Activated T-cell treated with anti-CD3 and anti-CD28 coated beads for 48 hours (primary cell): ENCODE results near the gene TMEM37.

ENCODE experiments used
- DNase-seq: peaks from one replicate; pipeline ENCODE4 v3.0.0-alpha.2; 2020; ENCODE audit warnings: low read depth

The TMEM37 gene

DNA sequence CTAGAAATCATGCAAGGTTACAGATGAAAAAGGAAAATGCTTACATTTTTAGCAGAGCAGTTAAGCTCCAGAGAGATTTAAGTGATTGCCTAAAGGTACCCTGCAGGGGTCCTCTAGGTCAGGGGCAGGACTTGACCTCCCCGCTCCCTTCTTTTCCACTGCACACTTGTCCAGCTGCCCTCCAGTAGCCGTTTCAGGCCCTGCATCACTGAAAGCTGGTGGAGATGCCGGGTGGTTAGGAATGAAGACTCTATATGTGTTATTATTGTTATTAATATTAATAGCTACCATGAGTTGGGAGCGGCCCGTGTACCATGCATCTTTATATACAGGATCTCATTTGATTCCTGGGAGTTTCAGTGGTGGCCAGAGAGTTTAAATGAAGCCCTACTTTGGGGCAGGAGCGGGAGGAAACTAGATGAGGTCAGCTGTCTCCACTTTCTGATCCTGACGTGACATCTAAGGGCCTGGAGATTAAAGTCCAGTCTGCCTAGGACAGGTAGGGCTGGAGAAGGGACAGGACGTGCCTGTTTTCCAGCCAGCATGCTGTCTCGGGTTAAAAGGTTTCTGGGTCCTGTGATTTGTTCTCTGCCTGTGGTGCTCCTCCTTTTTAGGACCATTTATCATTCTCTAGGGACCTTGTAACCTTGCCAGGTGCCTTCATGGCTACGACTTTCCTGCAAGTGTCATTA is 2.1 kb downstream of the TMEM37 start:
- DNase-seq: no peak

DNA sequence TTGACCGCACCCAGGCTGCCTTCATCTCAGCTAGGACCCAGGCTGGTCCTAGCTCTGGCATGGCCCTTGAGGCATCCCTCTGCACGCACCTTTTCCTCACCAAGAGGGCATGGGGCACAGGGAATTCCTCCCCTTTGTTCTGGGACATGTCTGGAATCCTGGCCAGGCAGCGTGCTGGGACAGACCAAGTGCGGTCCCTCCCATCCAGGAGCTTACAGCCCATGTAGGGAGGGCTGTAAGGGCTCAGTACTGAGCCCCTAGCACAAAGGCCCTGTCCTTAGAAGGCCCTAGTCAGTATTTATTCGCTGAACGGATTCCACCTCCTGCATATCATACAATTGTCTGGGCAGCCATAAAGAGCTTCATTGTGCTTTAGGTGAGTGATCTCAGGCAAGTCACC is 3.0 kb downstream of the TMEM37 start:
- no peak for DNase-seq

DNA sequence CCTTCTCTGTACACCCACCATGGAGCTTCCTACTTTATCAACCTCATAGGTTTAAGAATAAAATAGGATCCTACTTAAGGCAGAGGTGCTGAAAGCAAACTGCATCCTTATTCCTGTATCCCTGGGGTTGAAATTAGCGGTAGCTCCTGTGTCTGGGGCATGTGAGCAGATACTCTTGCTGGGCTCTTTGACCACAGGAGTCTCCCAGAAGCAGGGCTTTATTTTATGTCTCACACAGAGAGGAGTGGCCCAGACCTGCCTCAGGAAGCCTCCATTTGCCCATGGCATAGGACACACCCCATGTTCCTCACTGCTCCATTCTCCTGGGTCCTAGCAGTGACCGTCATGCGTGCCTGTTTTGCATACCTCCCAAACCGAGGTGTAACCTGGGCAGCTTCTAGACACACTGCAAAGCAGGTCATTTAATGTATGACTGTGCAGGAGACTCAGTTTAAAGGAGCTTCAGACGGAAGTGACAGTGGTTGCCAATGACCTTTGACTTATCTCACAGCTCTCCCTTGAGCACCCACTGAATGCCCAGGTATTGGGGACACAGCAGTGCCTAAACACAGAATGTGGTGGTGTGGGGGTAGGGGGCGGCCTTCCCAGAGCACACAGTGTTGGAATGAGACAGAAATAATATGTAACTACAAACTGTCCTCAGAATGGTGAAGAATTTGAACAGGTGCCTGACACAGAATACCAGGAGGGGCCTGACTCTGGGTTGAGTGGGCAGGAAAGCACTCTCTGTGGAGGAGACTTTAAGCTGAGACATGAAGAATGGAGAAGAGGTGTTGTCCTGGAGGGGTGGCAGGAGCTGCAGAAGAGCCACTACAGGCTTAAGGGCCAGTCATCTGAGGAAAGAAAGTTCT is 3.7 kb downstream of the TMEM37 start:
- no peak for DNase-seq

DNA sequence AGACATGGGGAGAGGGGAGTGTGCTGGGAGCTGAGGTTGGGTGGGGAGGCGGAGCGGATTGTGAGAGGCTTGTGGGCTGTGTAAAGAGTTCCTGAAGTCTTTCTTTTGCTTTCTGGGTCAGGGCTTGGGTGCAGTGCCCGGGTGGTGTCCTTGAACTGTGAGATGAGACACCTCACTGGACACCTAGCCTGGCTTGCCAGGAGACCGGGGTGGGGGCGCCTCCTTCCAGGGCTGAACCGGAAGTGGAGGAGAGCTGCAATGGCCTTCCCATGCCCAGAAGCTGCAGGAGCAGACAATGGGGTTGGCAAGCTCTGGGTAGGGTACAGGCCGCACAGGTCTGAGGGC is 4.3 kb downstream of the TMEM37 start:
- DNase-seq: no peak

DNA sequence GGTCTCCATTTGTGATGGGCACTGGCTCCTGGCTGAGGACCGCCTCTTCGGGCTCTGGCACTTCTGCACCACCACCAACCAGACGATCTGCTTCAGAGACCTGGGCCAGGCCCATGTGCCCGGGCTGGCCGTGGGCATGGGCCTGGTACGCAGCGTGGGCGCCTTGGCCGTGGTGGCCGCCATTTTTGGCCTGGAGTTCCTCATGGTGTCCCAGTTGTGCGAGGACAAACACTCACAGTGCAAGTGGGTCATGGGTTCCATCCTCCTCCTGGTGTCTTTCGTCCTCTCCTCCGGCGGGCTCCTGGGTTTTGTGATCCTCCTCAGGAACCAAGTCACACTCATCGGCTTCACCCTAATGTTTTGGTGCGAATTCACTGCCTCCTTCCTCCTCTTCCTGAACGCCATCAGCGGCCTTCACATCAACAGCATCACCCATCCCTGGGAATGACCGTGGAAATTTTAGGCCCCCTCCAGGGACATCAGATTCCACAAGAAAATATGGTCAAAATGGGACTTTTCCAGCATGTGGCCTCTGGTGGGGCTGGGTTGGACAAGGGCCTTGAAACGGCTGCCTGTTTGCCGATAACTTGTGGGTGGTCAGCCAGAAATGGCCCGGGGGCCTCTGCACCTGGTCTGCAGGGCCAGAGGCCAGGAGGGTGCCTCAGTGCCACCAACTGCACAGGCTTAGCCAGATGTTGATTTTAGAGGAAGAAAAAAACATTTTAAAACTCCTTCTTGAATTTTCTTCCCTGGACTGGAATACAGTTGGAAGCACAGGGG is 5.5 kb downstream of the TMEM37 start:
- DNase-seq: no peak

DNA sequence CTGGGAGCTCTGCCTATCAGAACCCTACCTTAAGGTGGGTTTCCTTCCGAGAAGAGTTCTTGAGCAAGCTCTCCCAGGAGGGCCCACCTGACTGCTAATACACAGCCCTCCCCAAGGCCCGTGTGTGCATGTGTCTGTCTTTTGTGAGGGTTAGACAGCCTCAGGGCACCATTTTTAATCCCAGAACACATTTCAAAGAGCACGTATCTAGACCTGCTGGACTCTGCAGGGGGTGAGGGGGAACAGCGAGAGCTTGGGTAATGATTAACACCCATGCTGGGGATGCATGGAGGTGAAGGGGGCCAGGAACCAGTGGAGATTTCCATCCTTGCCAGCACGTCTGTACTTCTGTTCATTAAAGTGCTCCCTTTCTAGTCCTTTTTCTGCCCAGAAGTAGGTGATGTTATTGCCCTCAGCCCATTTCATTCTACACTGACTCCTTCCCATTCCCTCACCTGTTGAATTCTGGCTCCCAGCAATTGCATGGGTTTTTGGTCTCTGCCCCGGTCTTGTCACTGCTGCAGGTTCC is 6.5 kb downstream of the TMEM37 start:
- no peak for DNase-seq

DNA sequence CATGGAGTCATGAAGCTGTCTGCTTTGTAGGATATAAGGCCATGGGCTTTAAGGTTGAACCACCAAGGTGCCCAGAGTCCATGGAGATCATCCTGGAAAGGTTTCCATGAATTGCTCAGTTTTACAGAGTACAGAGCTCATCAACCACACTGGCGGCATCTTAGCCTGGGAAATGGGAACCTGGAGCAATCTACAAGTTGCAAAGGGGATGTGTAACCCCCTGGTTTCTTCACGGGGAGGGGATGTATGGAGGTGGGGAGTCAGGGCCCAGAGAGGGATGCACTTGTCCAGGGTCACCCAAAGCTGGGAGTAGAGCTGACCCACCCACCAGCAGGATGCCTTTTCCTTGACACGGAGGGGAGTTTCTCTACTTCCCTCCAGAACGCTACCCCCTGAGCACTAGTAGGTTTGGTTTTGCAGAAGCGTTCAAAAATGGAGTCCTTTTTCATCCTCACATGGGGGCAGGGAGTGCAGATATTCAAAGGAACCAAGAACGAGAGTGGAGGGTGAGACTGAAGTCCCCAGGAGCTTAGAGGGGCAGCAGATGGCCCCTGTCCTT is 7.2 kb downstream of the TMEM37 start:
- no peak for DNase-seq

DNA sequence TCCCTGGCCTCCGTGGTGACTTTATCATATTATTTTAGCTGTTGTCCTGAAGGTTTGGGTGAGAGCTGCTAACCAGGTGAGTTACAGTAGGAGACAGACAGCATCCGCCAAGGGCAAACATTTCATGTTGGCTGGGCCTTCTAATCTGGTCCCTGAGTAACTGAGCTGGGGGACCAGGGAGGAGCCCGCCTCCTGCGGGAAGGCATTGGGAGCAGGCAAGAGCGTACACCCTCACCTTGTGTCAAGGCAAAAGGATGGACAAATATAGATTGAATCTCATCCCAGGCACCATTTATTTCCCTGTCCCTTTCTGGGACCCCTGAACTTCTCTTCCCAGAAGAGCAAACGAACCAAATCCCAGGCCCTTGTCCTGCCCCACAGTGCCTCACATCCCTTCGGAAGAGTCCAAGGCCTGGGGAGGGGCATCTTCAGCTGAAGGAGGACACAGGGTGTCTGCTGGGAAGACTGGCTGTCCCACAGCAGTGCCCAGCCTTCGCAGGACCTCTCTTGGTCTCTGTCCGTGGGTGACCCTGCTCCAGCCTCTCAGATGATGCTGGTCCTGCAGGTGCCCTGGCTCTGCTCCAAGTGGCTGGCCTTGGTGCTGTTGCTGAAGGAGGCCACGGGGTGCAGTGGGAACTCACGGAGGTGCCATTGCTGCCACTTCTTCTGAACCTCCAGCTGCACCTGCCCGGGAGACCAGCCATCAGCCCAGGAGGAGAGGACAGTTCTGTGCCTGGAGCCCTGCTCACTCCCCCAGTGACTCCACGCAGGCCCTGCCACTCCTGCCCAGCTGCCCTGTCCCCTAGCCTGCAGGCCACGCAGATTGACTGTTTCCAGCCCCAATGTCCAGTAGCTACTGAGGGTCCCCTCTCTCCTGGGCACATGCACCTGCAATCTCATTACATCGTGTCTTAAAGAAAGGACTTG is 8.2 kb downstream of the TMEM37 start:
- no peak for DNase-seq

DNA sequence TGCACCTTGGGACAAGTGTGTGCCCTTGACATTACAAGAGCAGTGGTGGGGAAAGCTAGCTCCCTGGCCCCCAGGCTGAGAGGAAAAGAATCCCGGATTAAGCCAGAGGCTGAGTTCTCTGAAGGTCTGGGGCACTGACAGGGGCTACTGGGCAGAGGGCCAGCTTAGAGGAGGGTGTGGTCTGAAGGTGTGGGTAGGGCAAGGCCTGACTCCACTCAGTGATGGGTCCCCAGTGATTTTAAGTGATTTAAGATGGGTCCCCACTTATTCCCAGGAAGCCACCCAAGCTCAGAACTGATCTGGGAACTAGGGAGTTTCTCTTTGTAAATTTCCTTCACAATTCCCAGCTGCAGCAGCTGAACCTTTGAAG is 8.8 kb downstream of the TMEM37 start:
- DNase-seq: no peak

DNA sequence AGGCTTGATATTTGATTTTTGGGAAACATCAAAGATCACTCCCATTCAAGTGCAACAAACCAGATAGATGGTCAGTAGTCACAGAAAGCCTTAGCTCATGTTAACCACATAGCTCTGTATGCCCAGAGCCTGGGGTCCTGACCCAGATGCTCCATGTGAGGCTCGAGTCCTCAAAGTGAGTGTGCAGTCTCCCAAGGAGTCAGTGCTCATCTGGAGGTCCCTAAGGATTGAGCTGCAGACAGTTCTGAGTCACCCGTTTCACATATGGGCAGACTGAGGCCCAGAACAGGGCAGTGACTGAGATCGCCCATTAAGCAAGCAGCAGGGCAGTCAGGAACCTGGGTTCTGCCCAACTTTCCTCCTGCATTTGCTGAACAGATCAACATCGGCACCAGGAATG is 9.2 kb downstream of the TMEM37 start:
- no peak for DNase-seq

DNA sequence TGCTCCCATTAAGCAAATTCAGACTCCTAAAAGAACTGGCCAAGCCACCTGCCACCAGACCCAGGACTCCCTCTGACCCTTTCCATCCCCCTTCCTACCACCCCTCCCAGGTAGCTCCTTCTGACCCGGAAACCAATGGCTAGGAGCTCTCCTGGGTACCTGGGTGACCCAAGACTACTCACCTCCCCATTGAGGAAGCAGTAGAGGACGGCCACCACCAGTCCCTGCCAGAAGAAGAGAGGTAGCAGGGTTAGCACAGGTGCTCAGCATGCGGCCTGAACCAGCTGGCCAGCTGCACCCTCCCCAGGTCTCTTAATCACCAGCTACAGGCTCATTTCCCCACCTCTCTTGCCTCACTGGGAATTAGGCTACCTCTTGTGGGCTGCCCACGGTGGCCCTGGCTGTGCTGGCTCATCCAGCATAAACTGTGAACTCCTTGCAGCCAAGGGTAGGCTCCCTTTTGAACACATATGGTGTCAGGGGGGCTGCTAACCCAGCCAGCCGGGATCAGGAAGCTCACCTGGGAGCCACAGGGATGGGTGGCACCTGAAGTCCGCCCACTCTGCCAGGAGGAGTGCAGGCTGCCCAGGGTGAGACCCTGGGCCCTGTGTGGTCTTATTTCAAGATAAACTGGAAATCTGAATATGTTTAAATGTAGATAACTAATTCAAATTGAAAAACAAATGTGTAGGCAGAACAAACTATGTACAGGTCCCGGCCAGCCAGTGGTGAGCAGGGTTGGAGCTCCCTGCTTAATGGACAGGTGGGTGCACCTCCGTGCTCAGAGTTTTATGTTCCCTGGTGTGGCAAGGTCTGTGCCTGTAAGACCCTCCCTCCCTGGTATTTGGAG is 9.9 kb downstream of the TMEM37 start:
- DNase-seq: no peak

DNA sequence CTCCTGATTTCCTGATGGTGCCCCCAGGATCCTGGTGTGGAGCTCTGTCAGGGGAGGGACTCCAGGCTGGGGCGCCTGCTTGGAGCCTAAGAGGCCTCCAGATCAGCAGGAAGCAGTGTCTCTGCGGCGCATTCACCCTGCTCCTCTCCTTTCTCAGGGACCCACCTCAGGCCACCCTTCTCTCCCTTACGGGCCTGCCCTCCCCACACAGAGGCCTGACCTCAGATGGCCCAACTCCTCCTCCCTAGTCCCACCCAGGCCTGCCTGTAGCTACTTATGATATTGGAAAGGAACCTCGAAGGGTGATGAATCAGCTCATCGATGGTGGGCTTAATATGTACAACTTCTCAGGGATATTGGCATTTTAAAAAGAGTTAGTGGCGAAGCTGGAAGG is 10.6 kb downstream of the TMEM37 start:
- no peak for DNase-seq

DNA sequence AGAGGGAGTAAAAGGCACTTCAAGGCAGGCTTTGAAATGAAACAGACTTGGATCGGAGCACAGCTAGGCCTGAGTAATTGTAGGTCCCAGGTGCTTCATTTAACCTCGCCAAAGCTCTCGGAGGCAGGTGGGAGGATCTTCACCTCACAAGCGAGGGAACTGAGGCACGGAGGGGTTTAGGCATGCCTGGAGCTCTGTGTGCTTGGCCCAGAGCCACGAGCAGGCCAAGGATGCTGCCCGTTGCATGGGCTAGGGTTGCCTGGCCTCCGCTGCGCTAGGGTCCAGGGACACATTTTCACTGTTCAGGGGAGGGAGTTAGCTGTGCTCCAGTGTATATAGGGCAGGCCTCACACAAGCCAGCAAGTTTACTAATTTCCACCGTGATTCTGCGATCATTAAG is 11.2 kb downstream of the TMEM37 start:
- no peak for DNase-seq

DNA sequence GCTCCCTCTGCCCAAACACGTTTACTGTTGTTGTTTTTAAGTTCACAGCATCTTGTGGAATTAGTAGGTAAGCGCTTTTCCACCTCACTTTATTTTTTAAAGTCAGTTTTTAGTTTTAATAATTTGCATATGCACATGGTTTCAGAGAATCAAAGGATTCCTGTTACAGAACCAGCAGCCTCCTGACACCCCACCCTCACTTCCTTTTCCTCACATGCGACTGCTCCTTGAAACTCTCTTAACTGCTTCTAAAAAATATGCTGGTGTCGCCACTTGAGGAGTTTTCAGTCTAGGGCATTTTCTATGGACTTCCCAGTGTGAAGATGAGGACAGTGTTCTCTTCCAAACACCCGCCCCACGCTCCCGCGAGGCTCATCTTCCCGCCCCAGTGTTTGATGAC is 14.4 kb downstream of the TMEM37 start:
- DNase-seq: no peak

DNA sequence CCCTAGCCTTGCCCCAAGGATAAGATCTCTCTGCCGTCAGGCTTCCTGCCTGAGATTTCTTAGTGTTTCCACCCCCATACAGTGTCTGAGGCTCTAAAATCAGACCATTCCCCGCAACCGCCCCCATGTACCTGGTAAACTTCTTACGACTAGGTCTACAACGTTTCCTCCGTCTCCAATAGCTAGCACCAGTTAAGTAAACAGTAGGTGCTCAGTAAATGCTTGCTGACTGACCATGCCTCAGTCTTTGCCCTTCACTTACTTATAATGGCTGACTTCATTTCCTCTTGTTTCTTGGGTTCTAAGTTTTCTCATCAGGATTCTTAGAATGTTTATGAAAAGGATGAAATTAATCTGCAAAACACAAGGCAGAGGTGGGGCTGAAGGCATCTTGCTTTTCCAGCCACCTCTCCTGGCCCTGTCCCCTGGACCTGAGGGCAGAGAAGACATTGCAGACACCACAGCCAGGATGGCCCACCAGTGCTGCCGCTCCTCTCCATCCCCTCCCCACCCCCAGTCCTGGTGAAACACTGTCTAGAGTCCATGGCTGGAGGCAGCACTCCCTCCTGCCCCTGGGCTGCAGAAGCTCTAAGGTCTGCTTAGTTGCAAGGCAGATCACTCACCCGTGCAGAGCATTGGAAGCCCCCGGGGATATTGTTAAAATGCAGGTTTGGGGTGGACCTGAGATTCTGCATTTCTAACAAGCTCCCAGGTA is 16.9 kb downstream of the TMEM37 start:
- no peak for DNase-seq

DNA sequence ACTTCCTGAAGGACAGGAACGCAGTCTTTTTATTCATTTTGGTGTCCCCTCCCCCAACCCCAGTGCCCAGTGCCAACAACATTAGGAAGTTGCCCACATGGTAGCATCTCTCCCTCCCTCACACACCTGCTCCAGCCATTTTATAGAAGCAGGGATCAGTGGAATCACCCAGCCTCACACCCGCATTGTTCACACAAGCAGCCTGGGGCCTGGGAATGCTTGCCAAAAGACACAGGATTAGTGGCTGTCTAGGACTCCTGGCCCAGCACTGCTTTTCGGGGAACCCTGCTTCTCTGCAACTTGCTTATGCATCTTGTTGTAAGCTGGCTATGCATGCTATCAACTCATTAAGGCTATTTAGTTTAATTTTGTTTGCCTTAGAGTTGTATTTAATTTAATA is 17.9 kb downstream of the TMEM37 start:
- no peak for DNase-seq

DNA sequence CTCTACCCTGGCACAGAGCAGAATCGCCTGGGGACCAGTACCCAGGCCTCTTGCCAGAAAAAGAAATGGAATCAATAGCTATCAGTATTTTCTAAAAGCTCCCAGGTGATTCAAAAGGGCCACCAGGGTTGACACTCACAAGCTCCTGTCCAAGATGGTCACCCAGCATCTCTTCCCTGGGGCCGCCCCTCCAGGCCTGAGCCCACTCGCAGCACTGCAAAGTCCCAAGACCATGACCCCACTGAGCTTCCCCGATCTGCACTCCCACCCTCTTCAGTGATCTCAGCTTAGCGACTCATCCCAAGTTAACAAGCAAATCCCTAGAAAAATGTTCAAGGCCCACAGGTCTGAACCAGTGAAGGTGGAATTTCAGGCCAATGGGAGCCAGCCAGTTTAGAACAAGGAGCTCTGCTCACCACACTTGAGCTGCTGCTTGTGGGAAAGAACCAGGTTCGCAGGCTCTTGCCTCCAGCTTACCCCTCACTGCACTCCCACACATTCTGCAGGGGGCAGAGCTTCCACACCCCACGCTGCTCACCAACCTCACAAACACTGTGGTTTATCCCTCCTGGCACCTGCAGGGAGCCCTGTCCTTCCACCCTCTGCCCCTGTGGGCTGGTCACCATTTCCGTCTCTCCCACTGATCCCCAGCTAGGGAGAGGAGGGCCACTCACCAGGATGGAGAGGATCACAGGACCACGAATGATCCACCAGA is 19.8 kb downstream of the TMEM37 start:
- no peak for DNase-seq

DNA sequence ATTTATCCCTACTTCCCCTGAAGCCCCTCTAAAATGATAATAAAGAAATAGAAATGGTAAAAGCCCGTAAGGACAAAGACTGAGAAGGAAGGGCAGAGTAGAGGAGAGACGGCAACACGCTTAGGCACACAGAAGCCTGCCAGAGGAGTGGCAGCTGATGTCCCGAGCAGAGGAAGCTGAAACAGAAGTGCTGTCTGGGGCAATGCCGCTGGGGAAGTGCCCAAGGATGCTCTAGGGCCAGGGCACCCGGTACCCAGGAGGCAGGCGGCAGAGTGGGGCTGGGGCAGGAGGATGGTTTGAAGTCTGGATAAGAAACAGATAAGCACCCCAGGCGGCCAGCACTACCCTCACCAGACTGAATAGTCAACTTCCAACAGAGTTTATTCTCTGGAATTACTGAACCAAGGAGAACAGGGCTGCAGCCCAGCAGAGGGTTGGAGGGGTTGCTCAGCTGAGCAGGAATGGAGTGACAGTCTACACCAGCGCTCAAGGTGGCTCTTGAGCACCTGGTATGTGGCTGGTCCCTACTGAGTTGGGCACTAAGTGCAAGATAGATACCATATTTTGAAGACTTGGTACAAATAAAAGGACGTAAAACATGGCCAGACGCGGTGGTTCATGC is 22.4 kb downstream of the TMEM37 start:
- DNase-seq: no peak
